Inferior parietal cortex (tissue), 1 donor: Measurements from ENCODE around the gene MED12L.

ENCODE experiments used
- DNase-seq: peaks from one replicate; pipeline ENCODE4 v3.0.0-alpha.2; 2016; ENCODE audit errors: extremely low spot score

Gene MED12L

DNA sequence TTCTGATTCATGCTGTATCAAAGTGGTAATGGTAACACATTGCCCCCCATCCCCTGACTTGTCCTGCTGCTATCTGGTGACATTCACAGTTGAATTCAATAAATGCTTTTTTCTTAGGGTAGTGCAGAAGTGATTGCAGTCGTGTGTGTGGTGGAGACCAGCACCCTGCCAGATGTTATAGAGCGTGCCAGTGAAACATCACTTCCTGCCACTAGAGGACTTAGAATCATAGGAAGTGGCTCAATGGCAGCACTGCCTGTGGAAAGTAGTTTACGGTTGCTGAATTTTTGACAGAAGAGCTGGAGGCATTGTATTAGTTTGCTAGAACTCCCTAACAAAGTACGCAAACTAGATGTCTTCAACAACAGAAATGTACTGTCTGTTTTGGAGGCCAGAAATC lies 336.5 kb downstream of the MED12L start:
- DNase-seq, result no peak

GRCh38 chr3:151423091-151423490 lies 337.6 kb downstream of the MED12L start:
- no peak for DNase-seq

- no peak for DNase-seq
Measured at GRCh38 chr3:151425627-151426340, 340.3 kb downstream of the MED12L start.

GRCh38 chr3:151426341-151426657 lies 340.8 kb downstream of the MED12L start:
- no peak for DNase-seq

GRCh38 chr3:151428386-151428785 lies 342.9 kb downstream of the MED12L start:
- DNase-seq, result no peak

DNA sequence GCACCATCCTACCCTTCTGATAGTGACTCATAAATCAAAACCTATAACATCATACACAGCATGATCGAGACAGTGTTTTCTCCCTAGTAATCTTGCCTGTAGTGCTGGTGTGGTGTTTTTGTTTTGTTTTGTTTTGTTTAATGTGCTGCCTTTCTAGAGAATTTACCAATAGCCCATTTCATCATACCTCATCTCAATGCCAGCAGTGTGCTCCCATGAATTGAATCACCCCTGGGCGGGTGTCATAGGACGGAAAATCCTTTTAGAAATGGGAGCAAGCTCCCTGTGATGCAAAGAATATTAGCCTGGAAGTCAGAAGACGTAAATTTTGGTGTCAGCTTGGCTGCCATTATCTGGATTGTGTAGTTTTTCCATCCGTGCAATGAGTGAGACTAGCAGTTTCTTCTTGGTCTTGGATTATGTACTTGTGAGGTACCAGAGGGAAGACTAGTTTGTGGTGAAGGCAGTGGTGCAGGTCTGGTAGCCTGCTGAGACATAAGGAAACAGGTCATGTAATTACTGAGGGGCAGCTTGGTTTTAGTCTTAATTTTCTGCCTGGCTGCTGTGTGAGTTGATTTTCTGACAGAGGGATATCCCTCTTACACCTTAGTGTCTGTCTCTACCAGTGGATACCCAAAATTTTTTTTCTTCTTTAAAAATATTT lies 345.5 kb downstream of the MED12L start:
- no peak for DNase-seq

GRCh38 chr3:151431940-151432339 lies 346.5 kb downstream of the MED12L start:
- no peak for DNase-seq

DNA sequence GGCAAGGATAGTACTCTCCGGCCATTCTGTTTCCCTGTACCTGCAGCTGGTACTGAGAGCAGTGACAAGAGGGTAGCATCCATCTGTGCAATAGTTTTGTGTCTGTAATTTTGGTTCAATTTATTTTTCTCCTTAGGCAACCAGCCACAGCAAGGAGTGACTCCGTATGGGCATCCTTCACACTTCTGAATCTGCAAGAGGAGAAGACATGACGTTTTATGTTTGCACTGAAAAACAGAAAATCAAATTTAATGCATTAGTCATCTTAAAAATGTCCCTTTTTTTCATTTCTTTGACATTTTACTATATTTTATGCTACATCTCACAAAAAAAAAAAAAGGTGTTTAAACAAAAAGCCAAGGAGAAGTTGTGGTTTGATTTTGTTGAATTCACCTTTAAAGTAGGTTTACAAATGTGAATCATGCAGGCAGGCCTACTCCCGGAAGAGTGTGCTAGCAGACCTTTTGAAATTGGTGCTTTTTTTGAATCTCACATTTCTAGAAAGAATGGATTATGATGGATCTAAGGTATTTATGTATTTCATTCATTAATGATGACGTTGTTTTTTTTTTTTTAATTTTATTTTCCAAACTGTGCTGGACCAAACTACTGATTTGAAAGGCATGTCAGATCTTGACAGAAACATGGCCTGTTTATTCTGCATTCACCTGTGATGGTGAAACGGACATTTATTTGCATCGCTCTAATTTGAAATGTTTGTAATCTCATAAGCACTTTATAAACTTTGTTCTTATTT lies 347.3 kb downstream of the MED12L start:
- no peak for DNase-seq

- no peak for DNase-seq
Measured at GRCh38 chr3:151434151-151434890, 348.9 kb downstream of the MED12L start.

DNA sequence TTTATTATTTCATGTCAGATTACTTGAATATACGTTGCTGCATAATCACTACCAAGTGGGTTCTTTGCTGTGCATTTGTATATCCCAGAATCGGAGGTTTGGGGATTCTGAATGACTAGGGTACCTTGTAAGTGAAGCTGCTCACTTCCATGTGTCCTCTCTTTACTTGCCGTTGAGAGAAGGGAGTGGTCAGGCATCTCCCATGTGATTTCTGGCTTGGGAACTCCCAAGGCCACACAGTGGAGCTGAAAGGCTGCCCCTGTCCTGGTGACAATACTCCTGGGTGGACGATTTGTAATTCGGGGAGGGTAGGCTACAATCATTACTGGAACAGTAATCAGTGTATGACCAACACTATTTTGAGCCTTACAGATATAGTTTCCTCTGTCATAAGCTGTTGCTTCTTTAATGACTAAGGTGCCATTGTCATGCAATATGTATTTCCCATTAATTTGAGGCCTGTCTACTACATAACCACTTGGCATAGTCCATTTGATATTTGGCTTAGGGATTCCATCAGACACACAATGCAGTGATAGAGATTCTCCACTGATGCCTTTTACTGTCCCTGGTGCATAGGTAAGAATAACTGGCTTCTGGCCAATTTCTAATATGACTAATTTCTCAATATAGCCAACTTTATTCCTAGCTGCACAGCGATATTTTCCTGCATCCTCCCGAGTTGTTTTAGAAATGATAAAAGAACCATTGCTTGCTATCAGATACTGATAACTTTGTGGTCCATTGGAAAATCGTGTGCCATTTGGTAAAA lies 351.4 kb downstream of the MED12L start:
- no peak for DNase-seq

GRCh38 chr3:151437906-151438305 lies 352.4 kb downstream of the MED12L start:
- DNase-seq, result no peak

- DNase-seq, result peak; percentile 90
Measured at GRCh38 chr3:151439652-151440125, 354.2 kb downstream of the MED12L start.

- no peak for DNase-seq
Measured at GRCh38 chr3:151440940-151441339, 355.5 kb downstream of the MED12L start.

- no peak for DNase-seq
Measured at GRCh38 chr3:151443583-151443982, 358.1 kb downstream of the MED12L start.

GRCh38 chr3:151445273-151446001 lies 360.0 kb downstream of the MED12L start:
- DNase-seq, result no peak

DNA sequence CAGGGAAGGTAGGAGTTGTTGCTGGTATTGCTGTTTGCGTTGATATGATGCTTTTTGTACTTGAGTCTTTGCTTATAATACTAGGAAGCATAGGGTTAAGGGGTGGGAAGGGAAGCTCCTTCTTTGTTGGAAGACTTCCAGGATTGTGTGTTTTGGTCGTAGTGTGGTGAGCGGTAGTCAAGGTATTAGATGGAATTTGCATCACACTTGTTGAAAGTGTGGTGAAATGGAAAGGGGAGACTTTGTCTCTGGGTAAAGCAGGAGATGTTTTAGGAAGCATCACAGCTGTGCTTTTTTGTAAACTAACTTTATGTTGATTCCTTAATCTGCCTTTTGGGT lies 360.5 kb downstream of the MED12L start:
- no peak for DNase-seq

DNA sequence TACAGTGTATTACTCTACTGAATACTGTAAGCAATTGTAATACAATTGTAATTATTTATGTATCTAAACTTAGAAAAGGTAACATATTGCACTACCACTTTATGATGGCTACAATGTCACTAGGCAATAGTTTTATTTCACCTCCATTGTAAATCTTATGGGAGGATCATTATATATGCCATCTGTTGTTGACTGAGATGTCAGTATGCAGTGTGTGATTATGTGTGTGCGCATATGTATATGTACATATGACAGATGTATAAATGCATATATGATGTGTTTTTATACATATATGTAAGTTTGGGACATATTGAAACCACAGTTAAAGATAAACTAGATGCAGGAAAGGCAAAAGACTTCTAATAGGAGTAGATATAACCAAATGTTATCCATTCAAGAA lies 366.9 kb downstream of the MED12L start:
- no peak for DNase-seq

- no peak for DNase-seq
Measured at GRCh38 chr3:151452841-151453240, 367.4 kb downstream of the MED12L start.

- DNase-seq, result no peak
Measured at GRCh38 chr3:151456065-151456464, 370.6 kb downstream of the MED12L start.

- no peak for DNase-seq
Measured at GRCh38 chr3:151459358-151459757, 373.9 kb downstream of the MED12L start.

DNA sequence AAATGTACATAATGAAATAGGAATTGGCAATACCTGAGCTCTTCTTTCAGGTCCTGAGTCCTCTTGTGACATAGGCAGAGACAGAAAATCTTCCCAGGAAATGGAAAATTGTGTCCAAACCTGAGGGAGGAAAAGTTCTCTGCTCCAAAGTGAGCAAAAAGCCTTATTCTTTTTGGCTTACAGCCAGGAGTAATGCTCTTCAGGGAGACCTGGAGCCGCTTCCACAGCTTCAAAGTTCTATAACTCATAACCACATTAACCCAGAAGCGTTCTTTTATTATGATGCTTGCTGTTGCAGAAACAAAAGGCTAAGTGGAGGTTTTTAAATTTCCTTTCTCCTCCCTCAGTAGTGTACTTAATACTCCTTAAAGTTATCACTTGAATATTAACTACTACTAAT lies 374.8 kb downstream of the MED12L start:
- DNase-seq, result no peak
